A673 (cell line): ENCODE results near the gene AOPEP.

Source experiments
- CTCF ChIP-seq: fragments of 300-800, 200-600 bp; sonication (generic); conservative IDR thresholded peaks from 2 replicates; pipeline ENCODE4 v1.5.1; 2017; ENCODE audit warnings: low read depth, mild to moderate bottlenecking, antibody characterized with exemption, low read length, moderate library complexity, mixed read lengths
- EZH2 ChIP-seq: fragments of 200-600 bp; sonication (generic); IDR thresholded peaks from 2 replicates; pipeline ENCODE4 v1.6.1; 2017; ENCODE audit warnings: borderline replicate concordance, low read depth, mild to moderate bottlenecking, mixed read lengths, antibody characterized with exemption, low read length; ENCODE audit not compliant: poor library complexity, severe bottlenecking

- no peak for TF ChIP-seq CTCF
- no peak for TF ChIP-seq EZH2
Measured at GRCh38 chr9:94983552-94983951, 257.1 kb downstream of the AOPEP start.
